ENCODE results near the gene SVOP.

- no peak for TF ChIP-seq CTCF (IDR thresholded peaks at IDR 0.05)
- TF ChIP-seq POLR2A (IDR thresholded peaks at IDR 0.05) = no peak
Measured at GRCh38 chr12:109027767-109028166, 6.9 kb upstream of the SVOP start.
